Muscle of back (tissue), 11 donors: ENCODE measurements around the gene THSD7A. TPM values are rescaled to one million over a fixed set of nuclear protein-coding genes. Genes with fewer than 3 reads are reported as not detected.
"Not testable (repeated sequence)": the region's sequence is repeated elsewhere in the genome, so short reads cannot be mapped to it uniquely, and the experiment has no call there.

ENCODE experiments used
- DNase-seq, 3 donors: peaks; one replicate each; pipeline versions ENCODE4 v3.0.0 to v3.0.0-alpha.2; 2013
- polyA plus RNA-seq, 10 donors: library from polyadenylated mRNA; unstranded; fragments of 120-200 nt; gene quantifications; one replicate each; pipeline ENCODE4 v1.2.1, GENCODE V29; 2013; ENCODE audit not compliant: insufficient read length in 10 of 10

Gene THSD7A
- polyA plus RNA-seq, 10 donors: 2.9 to 7.8 (median 4.6) TPM

GRCh38 chr7:11579141-11579540 lies 252.9 kb downstream of the THSD7A start:
- no peak for DNase-seq

GRCh38 chr7:11576310-11576709 lies 255.7 kb downstream of the THSD7A start:
- DNase-seq: no peak

GRCh38 chr7:11573128-11573750 lies 258.8 kb downstream of the THSD7A start:
- DNase-seq: peak in 1 of 3 donors; percentile 5

- no peak for DNase-seq
Observed at GRCh38 chr7:11570922-11571550, 261.0 kb downstream of the THSD7A start.

GRCh38 chr7:11570205-11570604 lies 261.8 kb downstream of the THSD7A start:
- DNase-seq: no peak

GRCh38 chr7:11567571-11567970 lies 264.4 kb downstream of the THSD7A start:
- no peak for DNase-seq

DNA sequence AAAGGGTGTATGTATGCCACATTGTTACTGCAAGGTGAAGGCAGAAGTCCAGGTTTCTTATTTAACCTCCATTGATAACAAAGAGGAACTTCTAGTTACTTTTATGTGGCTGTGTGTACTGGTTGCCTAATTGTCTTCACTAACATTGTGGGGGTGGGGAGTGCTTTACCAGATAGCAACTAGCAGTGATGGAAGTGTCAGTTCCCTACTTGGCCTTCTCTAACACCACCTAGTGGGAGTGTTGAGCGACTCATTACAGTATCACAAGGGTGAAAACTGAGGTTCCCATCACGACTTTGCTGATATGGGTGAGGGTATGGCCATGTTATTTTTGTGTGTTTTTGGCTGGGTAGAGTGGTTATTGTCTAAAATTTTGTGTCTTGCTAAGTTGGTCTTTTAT lies 274.4 kb downstream of the THSD7A start:
- DNase-seq: no peak

DNA sequence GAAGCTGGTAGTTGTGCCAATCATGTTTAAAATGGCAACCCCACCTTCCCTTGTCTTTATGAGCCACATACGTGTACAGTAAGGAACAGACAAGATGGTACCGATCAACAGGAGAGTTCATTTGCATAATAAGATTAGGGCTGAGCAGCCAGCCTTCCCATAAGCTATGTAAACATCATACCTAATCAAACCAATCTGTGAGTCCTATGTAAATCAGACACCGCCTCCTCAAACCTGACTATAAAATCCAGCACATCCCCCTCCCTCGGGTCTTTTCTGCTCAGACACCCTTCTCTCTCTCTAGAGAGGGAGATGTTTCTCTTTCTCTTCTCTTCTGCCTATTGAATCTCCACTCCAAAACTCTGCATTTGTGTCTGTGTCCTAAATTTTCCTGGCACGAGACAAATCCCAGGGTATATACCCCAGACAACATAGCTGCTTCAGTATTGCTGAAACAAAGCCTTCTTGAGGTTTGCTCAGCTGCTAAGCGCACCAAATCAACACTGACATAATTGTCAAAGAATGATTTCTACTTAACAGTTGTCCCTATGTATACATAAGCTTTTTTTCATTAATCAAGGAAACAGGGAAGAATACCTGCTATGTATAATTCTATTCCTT lies 279.2 kb downstream of the THSD7A start:
- no peak for DNase-seq

GRCh38 chr7:11551470-11551869 lies 280.5 kb downstream of the THSD7A start:
- DNase-seq: no peak

DNA sequence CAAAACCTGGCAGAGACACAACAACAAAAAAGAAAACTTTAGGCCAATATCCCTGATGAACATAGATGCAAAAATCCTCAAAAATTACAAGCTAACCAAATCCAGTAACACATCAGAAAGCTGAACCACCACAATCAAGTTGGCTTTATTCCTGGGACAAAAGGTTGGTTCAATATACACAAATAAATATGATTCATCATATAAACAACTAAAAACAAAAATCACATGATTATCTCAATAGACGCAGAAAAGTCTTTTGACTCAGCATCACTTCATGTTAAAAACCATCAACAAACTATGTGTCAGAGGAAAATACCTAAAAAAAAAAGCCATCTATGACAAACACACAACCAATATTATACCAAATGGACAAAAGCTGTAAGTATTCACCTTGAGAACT lies 283.5 kb downstream of the THSD7A start:
- DNase-seq: no peak

DNA sequence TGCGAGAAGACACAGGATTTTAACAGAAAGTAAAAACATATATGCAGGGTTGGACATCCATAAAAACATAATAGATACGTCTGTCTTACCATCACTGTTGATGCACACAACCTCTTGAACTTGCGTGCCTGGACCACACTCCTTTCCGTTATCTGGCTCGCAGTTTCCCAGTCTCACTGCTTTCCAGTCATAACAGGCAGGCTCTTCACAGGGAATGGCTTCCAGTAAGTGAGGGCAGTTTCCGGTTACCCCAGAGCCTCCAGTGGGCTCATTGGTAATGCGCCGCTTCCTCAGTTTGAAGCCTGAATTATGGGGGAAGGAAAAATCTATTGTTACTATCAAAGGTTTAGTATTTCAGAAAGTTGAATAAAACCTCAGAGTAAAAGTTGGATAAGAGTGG lies 290.7 kb downstream of the THSD7A start:
- DNase-seq: no peak

GRCh38 chr7:11540271-11540761 lies 291.7 kb downstream of the THSD7A start:
- peak; percentile 65 to 75 (median 71) for DNase-seq

DNA sequence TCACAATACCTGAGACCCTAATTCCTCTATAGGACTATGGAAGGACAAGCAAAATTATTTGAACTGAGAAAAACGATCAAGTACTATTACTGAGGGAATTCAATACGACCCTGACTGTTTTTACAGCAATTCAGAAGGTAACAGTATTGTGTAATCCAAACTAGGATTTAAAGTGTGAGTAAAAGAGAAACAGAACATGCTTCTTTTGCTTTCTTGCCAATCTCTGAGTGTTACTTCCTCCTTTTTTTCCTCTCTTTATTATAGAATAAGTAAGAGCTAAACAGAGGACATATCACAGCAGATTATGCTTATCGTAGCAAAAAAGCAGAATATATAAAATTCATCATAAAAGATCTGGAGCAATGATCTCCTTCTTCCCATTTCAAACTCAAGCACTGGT lies 292.1 kb downstream of the THSD7A start:
- DNase-seq: peak in 1 of 3 donors; percentile 27

DNA sequence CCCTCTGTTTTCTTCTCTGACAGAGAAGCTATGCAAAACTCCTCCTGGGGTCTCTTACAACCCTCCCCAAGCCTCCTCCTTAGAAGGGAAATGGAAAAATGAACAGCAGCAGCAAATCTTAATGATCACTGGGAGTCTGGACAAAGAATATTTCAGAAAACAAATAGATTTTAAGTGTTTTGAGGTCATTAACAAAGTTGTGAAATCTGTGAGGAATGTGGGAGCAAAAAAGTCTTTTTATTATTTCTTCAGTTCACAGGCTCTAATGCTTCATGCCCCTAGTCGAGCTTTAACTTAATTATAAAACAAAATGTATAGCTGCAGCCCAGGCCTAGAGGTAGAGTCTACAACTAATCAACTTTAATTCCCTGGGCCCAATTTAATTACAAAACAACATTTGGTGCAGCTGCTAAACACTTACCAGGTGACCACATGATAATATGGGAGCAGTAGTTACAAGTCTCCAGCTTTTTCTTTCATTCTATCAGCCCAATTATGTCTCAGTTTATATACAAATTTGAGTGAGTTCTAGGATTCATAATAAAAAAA lies 293.2 kb downstream of the THSD7A start:
- no peak for DNase-seq

GRCh38 chr7:11533229-11533820 lies 298.7 kb downstream of the THSD7A start:
- DNase-seq: no peak

- no peak for DNase-seq
Observed at GRCh38 chr7:11529382-11529781, 302.6 kb downstream of the THSD7A start.

GRCh38 chr7:11527707-11528106 lies 304.3 kb downstream of the THSD7A start:
- no peak for DNase-seq

DNA sequence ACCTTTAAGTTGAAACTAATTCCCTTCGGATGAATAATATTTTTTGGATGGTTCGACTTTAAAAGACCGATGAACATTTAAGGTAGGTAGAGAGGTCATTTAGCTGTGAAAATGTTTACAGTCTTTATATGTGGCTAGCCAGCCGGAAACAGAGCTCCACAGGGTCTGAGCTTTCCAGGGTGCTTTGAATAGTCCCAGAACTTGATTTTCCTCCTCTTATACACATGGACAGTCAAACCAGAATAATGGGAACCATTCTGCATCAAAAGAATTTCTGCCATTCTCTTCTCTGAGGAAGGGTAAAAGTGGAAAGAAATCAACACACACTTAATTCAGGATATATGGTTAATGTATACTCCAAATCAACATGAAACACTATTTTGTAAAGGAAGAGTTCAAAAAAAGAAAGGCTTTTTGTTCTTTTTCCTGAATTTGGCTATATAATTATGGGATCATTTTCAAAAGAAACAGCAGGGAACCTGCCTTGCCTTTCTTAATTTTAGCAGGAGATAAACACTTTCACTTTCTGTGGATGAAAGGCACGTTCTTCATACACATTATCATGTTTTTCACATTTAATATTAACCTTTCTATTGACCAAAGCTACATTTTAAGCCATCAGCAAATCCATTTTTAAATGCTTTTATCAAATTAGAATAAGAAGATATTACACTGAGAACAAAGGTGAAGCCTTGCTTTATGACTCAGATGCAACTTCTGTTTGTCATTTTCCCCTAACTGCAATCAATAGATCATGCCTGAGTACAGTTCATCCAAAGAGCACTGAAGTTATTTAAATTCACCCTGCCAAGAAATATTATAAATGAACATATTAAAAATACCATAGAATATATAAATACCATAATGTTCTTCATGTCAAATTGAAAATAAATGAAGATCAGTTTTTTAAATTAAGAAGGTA lies 307.3 kb downstream of the THSD7A start:
- DNase-seq: no peak

DNA sequence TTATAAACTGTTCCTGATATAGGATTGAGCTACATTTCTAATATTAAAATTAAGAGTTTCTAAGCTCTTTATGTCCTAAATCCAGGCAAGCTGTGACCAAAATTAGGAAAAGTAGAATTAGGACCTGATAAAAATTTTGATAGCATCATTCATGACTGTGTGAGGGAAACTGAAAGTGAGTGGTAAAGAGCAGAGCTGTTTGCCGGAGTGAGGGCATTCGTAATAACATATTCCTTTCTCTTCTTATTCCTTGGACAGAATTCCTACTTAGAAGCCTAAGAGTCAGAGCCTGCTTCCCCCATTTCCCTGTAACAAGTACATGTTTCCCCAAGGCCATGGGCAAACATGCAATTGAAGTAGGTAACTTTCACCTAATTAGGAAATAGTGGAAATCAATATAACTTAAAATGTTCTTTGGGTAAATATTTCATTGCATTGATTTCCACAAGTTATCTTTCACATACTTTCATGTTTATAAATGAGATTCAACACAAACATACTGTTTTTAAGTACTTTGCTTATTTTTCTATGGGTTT lies 310.0 kb downstream of the THSD7A start:
- not testable (repeated sequence) for DNase-seq

- no peak for DNase-seq
Observed at GRCh38 chr7:11517853-11518252, 314.1 kb downstream of the THSD7A start.

DNA sequence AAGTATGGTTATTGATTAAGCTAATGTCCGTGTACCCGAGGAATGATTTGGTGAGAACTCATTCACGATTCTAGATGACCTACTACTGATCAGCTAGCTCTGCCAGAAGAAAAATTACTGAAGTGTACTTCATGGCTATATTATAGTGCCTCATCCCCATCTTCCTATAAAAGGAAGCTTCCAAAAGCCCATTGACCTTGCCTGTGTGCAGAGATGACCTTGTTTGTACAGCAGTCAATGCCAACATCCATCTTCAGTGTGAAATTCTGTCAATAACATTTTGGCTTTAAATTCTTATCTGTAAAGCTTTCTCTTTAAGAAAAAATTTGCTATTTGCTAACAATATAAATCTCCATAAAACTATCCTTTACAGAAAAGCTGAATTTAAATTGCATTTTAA lies 315.7 kb downstream of the THSD7A start:
- DNase-seq: no peak
